Measurements from ENCODE around the gene DGCR2.
"Not testable (repeated sequence)": the region's sequence is repeated elsewhere in the genome, so short reads cannot be mapped to it uniquely, and the experiment has no call there.

The DGCR2 gene

DNA sequence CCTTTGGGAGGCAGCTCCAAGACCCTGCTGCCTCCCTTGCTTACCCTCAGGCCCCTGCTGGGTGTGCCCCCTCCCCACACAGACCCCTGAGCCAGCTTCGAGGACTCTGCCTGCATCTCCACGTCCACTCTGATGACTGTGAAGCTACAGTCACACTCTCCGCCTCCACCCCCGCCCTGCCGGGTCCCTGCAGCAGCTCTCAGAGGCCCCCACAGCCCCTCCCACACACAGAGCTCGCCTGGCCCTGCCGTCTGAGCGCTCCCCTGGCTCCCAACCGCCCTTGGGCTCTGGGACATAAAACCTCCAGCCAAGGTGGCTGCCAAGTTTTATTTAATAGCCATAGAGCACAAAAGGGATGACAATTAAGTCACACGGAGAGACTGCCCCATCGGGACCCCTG lies 96.1 kb downstream of the DGCR2 start:
- not testable (repeated sequence) for DNase-seq

DNA sequence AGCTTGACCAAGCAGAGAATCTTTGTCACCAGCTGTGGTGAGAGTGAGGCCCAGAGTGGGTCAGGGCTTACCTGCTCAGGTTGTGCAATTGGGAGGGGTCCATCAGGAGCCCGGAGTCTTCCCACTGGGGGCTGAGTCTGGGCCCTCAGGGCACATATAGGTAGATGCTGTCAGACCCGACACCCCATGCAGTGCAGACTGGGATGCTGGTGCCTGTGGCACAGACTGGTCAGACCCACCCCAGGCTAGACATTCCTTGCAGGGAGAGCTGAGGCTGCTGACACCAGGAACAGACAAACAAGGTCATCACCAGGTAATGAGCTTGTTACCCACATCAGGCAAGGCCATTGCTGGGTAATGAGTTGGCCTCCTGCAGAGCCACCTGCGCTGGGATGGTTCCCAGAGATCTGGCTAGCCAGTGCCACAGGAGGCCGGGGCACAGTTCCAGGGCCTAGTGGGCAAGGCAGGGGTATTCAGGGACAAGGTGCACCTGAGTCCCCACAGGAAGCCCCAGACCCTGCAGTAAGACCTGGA lies 97.2 kb downstream of the DGCR2 start:
- DNase-seq = not testable (repeated sequence)

DNA sequence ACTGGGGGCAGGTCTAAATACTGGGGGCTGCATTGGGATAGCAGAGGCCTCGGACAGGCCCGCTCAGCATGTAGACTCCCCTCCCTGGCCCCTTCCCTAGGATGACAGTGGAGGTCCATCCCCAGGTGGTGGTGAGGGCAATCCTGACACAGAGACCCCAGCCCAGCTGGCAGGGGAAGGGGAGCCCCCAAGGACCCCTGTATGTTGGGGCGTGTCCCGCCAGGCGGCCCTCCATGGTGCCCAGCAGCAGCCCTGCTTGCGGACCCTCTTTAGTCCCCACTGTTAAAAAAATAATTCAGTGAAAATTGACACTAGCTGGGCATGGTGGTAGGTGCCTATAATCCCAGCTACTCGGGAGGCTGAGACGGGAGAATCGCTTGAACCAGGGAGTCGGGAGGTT lies 98.3 kb downstream of the DGCR2 start:
- DNase-seq = not testable (repeated sequence)

DNA sequence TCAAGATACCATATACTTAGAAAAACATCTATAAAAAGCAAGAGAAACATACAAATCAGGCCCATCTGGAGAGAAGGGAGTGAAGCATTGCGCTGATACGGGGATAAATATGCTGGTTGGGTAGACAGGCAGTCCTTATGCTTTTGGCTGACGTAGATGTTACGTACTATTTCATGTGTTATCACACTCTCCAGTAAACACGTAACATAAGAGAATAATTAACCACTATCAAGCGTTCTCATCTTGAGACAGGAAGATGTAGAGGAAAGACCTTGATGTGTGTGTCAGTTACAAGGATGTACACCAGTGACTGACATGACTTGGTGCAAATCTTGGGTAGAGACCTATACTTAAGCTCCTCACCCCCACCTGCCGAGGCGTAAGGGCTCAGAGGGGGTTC lies 99.5 kb downstream of the DGCR2 start:
- DNase-seq = no peak

DNA sequence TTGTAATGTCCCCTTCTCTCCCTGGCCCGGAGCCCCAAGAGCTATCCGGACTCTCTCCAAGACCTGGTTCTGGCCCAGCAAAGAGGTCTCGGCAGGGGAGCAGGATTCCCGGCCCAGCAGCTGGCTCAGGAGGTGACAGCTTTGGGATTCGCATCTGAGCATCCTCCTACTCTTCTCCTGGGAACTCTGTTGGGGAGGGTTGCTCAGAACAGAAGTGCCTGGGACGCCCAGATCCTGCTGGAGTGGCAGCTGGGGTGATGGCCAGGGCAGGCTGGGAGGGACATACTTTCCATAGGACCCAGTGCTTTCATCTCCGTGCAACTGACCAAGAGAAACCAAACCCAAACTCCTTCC lies 102.6 kb downstream of the DGCR2 start:
- no peak for DNase-seq

DNA sequence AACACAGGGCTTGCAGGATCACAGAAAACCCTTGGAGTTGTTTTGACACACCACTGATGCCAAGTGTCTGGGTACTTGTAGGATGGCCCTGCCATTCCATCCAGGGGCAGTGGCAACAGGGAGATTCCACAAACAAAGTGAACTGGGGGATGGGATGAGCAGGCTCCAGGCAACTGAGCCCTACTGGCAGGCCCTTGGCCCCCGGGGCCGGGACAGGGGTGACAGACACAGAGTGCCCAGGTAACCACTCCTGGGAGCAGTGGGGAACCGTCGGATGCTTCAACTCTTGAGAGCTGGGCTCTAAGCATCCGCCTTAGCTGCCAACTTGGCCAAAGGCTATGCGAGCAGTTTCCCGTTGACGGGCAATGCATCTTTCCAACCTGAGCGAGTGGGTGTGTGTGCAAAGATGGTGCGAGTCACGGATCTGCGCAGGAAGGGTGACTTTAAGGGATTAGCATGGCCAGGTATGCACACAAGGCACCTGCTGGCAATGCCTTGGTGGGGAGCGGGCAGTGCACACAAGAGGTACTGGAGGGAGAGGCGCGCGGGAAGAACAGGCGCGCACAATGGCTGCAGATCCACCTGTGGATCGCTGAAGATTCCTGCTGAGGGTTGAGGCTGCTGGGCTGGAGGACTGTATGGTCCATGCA lies 103.1 kb downstream of the DGCR2 start:
- DNase-seq = no peak

DNA sequence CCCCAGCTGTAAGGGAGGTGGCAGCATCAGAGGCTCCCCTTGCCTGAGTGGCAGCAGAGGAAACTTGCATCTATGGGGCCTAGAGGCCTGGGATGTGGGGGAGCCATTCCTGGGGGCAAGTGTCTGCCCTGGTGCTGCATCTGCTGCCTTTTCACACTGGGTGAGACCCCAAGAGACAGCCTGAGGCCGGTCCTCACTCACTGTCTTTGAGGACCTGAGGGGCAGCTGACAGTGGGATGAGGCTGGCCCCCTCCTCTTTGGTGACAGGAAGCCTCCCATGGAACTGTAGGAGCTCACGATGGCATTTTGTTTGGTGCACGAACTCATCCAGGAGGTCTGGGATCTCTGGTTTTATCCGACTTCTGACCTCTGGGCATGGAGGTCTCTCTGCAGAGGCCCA lies 104.0 kb downstream of the DGCR2 start:
- DNase-seq = no peak

DNA sequence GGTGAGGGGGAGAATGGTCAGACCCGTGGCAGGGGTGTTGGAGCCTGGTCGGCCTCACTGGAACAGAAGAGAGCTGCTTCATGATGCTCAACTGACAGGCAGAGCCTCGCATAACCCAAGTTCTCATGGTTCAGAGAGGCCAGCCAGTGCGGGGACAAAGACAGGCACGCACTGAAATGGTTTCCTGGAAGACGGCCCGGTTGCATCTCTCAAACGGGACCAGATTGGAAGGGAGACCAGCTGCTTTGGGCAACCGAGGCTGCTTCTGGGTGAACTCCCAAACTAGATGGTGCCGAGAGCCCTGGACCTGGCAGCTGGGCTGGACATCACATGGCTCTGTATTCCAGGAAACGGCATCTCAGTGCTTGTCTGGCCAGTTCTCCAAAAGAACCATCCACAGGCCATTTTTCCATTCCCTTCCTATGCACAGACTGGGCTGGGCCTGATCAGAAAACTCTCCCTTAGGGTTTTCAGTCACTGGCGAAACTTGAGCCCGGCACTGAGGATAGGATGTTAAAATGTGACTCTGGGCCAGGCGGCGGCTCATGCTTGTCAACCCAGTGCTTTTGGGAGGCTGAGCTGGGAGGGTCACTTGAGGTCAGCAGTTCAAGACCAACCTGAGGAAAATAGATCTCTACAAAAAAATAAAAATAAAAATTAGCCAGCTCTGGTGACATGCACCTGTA lies 106.0 kb downstream of the DGCR2 start:
- no peak for DNase-seq

DNA sequence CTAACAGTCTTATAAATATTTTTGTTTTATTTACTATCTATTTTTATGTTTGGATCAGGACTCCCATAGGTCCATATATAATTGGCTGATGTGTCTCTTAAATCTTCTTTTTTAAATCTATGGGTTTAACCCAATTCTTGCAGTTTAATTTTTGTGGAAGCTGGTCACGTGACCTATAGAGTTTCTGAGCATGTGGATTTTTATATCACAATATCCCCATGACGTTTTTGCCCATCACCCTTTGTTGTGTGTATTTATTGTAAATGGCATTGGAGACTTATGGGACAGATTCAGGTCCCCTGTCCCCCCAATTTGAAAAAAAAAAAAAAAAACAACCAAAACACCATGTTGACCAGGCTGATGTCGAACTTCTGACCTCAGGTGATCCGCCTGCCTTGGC lies 107.3 kb downstream of the DGCR2 start:
- no peak for DNase-seq

DNA sequence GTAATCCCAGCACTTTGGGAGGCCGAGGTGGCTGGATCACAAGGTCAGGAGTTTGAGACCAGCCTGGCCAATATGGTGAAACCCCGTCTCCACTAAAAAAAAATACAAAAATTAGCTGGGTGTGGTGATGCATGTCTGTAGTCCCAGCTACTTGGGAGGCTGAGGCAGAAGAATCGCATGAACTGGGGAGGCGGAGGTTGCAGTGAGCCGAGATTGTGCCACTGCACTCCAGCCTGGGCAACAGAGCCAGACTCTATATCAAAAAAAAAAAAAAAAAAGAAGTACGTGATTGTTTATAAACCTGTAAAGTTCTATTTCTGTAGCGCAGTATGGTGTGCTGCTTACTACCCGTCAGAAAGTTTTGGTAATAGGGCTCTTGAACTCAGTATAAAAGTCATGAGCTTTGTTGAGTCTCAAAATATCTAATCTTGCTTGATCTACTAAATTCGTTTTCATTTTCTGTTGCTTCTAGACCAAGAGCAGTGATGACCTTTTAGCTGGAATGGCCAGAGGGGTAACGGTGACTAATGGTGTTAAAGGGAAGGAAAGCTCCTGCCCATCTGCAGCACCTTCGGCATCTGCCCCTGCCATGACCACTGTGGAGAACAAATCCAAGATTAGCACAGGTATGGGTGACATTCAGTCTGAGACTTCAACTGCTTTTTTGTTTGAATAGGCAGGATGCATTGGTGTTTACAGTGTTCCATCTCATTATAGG lies 108.2 kb downstream of the DGCR2 start:
- not testable (repeated sequence) for DNase-seq

DNA sequence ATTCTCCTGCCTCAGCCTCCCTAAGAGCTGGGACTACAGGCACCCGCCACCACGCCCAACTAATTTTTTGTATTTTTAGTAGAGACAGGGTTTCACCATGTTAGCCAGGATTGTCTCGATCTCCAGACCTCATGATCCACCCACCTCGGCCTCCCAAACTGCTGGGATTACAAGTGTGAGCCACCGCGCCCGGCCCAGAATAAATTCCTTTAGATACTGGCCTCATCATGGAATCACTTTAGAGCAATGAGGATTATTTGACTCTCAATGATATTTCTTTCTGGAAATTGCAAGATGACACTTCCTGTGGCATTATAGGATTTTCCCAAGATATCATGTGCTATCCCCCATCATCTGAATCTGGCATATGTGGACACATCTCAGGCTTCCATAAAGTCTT lies 108.8 kb downstream of the DGCR2 start:
- not testable (repeated sequence) for DNase-seq

DNA sequence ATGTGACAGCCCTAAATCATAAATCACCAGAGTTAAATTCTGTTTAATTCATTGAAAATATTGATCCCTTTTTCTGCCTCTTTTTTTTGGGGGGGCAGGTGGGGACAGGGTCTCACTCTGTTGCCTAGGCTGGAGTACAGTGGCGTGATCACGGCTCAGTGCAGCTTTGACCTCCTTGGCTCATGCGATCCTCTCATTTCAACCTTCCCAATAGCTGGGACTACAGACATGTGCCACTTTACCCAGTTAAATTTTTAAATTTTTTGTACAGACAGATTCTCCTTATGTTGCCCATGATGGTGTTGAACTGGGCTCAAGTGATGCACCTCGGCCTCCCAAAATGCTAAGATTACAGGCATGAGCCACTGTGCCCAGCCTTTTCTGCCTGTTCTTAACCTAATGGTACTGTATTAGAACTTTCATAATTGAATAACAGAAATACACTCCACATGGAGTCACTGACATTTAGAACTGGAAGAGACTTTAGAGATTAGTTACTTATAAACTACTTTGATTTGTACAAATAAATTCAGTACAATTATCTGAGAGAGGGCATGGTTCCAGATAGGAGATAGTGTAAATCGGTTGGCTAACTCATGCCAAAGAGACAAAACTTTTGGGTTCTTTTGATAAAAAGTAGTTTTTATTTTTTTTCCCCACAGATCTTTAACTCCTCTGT lies 109.8 kb downstream of the DGCR2 start:
- no peak for DNase-seq

DNA sequence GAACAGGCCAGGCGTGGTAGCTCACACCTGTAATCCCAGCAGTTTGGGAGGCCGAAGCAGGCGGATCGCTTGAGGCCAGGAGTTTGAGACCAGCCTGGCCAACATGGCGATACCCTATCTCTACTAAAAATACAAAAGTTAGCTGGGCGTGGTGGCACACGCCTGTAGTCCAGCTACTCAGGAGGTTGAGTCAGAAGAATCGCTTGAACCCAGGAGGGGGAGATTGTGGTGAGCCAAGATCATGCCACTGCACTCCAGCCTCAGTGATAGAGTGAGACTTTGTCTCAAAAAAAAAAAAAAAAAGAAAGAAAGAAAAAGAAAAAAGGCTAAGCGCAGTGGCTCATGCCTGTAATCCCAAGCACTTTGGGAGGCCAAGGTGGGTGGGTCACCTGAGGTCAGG lies 110.6 kb downstream of the DGCR2 start:
- not testable (repeated sequence) for DNase-seq

DNA sequence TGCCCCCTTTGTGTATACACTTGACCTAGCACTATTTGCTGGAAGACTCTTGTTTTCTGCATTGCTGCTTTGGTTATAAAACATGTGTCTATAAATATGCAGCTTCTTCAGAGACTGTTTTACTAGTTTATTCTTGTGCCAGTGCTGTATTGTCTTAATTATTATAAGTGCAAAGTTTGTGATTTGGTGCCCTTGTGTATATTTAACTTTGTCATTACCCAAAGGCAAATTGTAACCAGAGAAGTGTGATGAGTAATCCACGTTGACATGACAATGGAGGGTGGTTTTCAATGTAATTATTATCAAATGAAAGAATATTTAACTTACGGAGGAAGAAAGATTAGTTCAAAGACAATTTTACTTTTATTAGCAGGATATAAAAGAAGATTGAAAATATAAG lies 111.1 kb downstream of the DGCR2 start:
- DNase-seq = no peak

DNA sequence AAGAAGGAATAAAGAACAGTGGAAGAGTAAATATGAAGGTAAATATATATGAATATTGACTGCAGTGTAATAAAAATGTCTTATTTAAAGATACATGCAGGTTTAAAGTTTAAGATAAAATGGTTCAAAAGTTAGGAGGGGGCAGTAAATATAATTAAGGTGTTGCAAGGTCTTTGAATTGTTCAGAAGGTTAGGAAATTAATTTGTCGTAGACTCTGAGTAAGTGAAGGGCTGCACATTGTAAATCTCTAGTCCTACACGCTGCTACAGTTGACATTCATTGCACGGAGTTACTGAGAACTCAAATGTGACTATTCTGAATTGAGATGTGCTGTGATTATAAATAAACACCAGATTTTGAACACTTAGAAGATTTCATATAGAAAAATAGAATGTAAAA lies 116.3 kb downstream of the DGCR2 start:
- DNase-seq = no peak

DNA sequence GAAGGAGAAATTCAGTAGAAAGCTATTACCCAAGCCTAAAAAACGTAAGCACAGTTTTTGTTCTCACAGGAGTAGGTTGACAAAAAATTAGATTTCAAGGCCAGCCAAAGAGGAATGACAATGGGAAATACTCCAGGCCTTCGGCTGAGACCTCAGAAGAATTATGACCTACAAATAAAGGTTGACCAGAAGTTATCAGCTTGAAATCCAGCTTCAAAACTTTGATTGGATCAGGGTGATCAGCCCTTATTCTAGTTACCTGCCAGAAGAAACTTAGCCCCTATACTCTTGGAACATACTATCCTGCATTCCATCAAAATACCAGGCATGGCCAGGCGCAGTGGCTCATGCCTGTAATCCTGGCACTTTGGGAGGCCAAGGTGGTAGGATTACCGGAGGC lies 117.7 kb downstream of the DGCR2 start:
- DNase-seq = no peak

DNA sequence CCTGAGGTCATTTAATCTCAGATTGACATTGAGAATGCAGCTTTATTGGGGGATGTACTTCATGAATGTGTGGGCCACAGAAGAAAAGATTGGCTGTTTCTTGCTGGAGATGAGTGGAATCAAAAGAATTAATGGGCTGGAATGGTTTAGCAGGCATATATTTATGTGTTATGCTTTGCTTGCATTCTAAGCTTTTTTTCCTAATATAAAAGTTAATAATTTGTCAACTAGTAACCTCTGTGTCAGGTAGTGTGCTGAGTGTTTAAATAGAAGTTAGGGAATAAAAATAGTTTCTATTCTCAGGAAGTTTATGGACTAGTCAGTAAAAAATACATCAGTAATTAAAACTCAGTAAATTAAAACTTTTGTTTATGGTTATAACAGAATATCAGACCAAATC lies 118.7 kb downstream of the DGCR2 start:
- no peak for DNase-seq

DNA sequence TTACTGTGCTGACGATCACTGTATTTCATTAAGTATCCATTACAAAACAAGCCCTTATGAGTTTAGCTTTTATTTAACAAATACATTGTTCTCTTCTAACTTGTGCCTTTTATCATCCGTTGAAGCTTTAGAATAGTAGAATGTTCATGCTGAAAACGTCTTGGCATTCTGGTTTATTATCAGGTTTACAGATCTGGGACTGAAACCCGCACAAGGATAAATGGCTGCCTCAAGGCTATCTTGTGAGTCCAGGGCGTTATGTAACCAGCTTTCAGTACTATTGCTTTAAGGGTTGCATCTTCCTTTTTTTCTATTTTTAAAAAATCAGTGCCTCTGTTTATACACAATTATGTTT lies 119.6 kb downstream of the DGCR2 start:
- peak in 1 of 4 experiments; percentile 2 for DNase-seq

DNA sequence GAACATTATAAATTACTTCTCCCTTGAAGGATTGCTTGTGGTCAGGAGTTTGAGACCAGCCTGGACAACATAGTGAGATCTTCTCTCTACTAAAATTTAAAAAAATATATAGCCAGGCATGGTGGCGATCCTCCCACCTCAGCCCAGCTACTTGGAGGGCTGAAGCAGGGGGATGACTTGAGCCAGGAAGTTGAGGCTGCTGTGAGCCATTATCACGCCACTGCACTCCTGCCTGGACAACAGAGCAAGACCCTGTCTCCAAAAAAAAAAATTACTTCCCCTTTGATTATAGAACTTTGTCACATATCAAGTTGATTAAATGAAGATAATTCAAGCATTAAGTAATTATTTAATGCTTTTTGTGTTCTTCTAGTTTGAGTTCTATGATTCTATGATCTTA lies 121.0 kb downstream of the DGCR2 start:
- DNase-seq = no peak

DNA sequence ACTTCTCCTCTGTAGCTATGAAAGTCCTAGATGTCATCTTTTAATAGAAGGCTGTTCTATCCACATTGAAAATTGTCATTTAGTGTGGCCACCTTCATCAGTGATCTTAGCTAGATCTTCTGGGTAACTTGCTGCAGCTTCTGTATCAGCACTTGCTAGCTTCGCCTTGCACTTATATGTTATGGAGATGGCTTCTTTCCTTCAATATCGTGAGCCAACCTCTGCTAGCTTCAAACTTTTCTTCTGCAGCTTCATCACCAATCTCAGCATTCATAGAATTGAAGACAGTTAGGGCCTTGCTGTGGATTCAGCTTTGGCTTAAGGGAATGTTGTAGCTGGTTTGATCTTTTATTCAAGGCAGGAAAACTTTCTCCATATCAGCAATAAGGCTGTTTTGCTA lies 122.1 kb downstream of the DGCR2 start:
- DNase-seq = not testable (repeated sequence)

DNA sequence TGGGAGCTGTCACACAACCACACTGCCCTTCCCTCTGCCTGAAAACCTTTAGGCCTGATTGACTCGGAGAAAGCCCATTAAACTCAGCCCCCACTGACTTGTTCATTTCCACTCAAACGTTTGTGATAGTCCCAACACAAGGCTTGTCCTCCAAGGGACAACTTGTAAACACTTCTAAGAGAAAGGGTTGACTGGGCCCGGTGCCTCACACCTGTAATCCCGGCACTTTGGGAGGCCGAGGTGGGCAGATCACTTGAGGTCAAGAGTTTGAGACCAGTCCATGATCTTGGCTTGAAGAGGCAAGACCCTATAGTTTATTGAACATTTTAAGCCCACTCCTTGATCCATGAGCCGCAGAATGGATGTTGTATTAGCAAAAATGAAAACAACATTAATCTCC lies 122.8 kb downstream of the DGCR2 start:
- no peak for DNase-seq

DNA sequence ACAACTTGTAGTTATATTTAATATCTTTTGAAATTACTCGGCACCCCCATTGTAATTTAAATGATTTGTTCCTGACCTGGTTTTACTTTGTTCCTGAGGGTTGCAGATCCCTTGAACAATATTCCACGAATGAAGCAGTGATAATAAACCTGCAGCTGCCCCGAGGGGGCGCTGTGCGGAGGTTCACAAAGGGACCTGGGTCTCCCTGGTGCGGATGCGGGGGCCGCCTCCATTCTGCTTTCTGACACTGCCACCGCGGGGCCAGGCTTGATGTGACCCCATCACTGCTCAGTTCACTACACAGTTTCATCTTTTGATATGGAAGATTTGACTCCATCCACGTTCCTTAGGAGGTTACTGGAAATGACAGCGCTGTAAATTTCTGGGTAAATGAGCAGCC lies 123.2 kb downstream of the DGCR2 start:
- DNase-seq = peak in 2 of 4 experiments; percentile 13 to 26

DNA sequence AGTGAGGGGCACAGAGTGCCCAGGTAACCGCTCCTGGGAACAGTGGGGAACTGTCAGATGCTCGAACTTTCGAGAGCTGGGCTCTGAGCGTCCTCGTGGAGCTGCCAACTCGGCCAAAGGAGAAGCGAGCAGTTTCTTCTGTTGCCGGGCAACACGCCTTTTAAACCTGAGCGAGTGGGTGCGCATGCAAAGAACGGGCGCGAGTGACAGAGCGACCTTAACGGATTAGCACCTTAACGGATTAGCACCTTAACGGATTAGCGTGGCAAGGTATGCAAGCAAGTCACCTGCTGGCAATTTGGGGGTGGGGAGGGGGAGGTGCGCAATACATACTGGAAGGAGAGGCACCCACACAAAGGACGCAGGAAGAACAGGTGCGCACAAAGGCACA lies 124.3 kb downstream of the DGCR2 start:
- no peak for DNase-seq

All from suppressor macrophage (primary cell).